Epithelial cell of proximal tubule (primary cell): ENCODE data around the gene TMPRSS4. TPM values are rescaled to one million over a fixed set of nuclear protein-coding genes. Genes with fewer than 3 reads are reported as not detected.

Experiments
- DNase-seq: peaks from one replicate; pipeline ENCODE4 v3.0.0-alpha.2; 2011; ENCODE audit warnings: low read depth
- H3K4me3 ChIP-seq: 2 replicates; pipeline ENCODE4 v1.5.1; 2011; ENCODE audit warnings: low read depth, mild to moderate bottlenecking, low read length
- total RNA-seq: library from RNA; depleted of rRNA; stranded (reverse); fragments of >200 nt; gene quantifications from 2 replicates; pipeline ENCODE4 v1.2.3, GENCODE V29; 2015
- TF ChIP-seq, protein P1 (sequence below): conservative IDR thresholded peaks from 2 replicates; pipeline ENCODE4 v1.5.1; 2012; ENCODE audit warnings: low read depth, mild to moderate bottlenecking, low read length

Gene TMPRSS4
- total RNA-seq, 1 donor from 2014 or later, result 26.6 TPM

DNA sequence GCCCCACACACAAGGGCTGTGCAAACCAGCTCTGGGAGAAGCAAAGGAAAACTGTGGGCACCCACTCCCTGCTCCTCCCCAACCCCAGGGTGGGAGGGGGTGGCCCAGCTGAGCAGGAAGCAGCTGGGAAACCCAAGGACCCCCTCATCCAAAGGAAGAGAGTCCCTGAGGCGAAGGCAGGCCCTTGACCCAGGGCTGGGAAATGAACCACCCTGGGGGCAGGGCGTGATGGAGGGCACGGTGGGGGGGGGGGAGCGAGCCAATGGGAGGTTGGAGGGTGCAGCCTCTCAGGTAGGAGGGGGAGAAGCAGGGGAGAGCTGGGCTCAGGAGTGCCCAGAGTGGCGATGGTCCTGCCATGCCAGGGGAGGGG is 58.9 kb downstream of the TMPRSS4 start:
- H3K4me3 ChIP-seq, result no peak overlapping the region
- DNase-seq, result no peak
- TF ChIP-seq, protein P1, sequence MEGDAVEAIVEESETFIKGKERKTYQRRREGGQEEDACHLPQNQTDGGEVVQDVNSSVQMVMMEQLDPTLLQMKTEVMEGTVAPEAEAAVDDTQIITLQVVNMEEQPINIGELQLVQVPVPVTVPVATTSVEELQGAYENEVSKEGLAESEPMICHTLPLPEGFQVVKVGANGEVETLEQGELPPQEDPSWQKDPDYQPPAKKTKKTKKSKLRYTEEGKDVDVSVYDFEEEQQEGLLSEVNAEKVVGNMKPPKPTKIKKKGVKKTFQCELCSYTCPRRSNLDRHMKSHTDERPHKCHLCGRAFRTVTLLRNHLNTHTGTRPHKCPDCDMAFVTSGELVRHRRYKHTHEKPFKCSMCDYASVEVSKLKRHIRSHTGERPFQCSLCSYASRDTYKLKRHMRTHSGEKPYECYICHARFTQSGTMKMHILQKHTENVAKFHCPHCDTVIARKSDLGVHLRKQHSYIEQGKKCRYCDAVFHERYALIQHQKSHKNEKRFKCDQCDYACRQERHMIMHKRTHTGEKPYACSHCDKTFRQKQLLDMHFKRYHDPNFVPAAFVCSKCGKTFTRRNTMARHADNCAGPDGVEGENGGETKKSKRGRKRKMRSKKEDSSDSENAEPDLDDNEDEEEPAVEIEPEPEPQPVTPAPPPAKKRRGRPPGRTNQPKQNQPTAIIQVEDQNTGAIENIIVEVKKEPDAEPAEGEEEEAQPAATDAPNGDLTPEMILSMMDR, result no peak

DNA sequence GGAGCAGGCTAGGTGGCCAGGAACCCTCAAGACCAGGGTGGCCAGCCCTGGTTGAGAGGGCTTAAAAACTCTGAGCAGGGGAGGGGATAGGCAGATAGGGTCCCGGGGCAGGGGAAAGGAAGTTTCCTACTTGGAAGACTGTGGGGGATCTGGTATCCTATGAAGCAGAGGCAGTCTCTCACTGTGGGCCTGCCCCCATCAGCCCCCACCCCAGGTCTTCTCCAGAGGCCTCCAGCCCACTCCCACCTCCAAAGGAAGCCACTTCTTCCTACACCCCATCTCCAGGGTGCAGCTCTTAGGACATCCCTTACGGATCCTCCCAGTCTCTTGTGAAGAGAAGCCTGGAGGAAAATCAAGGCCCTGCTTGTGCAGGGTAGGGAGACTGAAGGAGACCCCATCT is 59.5 kb downstream of the TMPRSS4 start:
- H3K4me3 ChIP-seq, result no peak overlapping the region
- no peak for DNase-seq
- TF ChIP-seq, protein P1, result no peak

DNA sequence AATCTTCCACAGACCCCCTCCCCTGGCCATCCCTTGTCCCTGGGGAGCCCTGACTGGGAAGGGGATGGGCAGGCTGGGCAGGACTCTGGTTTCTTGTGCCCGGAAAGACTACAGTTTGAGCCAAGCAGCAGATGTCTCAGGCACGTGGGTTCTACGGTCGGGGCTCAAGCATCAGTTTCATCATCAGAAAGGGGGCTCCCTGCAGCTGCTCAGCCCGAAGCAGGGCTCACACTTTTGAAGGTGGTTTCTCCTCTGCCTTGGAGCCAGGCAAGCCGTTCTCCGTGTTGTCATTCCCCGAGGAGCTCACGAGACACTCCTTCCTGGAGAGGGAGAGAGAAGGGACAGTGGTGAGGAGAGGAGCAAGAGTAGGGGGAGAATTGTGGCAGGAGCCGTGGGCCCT is 59.9 kb downstream of the TMPRSS4 start:
- TF ChIP-seq, protein P1, result no peak
- H3K4me3 ChIP-seq, result no peak overlapping the region
- DNase-seq, result no peak

DNA sequence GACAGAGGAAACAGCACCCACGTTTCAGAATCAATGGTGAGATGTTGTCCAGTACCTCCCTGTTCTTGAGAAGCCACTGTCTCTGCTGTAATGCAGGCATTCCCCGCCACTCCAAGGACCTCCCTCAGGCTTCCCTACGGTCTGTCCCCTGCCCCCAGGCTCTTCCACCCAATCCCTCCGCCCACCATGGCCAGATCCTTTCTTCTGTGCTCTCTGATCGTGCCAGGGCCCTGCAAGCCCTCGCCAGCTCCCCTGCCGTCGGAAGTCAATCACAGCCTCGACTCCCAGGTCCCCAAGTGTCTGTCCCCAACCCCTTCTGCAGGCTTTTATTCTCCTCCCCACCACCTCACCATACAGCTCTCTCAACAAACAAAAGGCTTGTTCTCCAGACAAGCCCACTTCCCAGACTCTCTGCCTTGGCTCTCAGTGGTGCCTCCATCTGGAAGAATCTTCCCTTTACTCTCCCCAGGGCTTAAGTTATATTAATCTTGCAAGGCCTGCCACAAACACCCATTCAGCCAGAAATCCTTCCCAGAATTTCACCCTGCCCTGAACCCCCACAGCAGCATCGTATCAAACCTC is 62.1 kb downstream of the TMPRSS4 start:
- no peak for DNase-seq
- H3K4me3 ChIP-seq, result no peak overlapping the region
- TF ChIP-seq, protein P1, result no peak

DNA sequence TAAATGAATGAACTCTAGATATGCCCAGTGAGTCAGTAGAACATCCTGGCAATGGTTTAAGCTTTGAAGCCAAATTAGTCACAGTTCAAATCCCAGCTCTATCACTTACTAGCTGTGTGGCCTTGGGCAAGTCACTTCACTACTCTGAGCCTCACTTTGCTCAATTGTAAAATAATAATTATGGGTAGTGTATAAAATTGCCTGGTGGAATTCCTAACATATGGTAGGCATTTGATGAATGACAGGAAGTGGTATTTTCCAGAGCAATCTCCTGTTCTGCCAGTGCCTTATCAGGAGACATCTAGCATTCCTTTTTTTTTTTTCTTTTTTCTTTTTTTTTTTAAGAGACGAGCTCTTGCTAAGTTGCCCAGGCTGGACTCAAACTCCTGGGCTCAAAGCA is 62.7 kb downstream of the TMPRSS4 start:
- H3K4me3 ChIP-seq, result no peak overlapping the region
- DNase-seq, result no peak
- TF ChIP-seq, protein P1, result no peak

DNA sequence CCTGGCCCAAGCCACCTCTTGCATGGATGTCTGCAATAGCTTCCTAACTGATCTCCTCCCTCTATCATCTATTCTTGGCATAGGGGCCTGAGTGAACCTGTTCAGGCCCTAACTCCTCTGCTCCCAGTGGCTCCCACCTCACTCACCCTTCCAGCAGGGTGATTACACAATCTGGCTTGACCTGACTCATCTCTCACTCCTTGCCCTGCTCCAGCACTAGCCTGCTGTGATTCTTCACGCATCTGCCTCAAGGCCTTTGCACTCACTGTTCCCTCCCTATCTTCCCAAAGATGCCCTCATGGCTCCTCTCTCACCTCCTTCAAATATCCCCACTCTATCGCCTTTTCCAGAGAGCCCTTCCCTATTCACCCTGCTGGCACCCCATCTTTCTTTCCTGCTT is 65.2 kb downstream of the TMPRSS4 start:
- no peak overlapping the region for H3K4me3 ChIP-seq
- TF ChIP-seq, protein P1, result no peak
- peak; percentile 25 for DNase-seq

DNA sequence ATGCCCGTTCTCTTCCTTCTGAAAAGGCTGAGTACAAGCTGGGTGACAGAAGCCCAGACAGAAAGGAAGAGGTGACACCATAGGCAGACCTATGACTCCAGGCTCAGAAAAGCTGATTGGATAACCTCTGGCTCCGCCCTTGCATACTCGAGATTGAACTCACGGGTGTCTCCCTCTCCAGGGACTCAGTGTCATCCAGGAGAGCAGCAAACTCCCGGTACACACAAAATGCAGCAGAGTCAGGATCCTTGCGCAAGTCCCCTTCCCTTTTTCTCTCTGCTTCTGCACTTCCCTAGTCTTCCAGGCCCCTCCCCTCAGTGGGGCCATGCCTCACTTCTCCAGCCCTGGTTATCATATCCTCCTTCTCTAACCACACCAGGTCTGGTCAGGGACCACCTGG is 65.9 kb downstream of the TMPRSS4 start:
- TF ChIP-seq, protein P1, result no peak
- no peak for DNase-seq

More for the DNA sequence above, 65.9 kb downstream of the TMPRSS4 start:
- H3K4me3 ChIP-seq, result no peak overlapping the region
